AG09319 (cell line): ENCODE measurements around the gene UNC13B.

Experiments used
- DNase-seq: peaks from one replicate; pipeline ENCODE4 v3.0.0-alpha.2; 2010; ENCODE audit warnings: low read depth; ENCODE audit errors: extremely low read depth
- TF ChIP-seq, protein P1 (sequence below): IDR thresholded peaks from 2 replicates; pipeline ENCODE4 v1.5.1; 2011; ENCODE audit warnings: low read depth, mild to moderate bottlenecking, inconsistent platforms, low read length, moderate library complexity

UNC13B gene

DNA sequence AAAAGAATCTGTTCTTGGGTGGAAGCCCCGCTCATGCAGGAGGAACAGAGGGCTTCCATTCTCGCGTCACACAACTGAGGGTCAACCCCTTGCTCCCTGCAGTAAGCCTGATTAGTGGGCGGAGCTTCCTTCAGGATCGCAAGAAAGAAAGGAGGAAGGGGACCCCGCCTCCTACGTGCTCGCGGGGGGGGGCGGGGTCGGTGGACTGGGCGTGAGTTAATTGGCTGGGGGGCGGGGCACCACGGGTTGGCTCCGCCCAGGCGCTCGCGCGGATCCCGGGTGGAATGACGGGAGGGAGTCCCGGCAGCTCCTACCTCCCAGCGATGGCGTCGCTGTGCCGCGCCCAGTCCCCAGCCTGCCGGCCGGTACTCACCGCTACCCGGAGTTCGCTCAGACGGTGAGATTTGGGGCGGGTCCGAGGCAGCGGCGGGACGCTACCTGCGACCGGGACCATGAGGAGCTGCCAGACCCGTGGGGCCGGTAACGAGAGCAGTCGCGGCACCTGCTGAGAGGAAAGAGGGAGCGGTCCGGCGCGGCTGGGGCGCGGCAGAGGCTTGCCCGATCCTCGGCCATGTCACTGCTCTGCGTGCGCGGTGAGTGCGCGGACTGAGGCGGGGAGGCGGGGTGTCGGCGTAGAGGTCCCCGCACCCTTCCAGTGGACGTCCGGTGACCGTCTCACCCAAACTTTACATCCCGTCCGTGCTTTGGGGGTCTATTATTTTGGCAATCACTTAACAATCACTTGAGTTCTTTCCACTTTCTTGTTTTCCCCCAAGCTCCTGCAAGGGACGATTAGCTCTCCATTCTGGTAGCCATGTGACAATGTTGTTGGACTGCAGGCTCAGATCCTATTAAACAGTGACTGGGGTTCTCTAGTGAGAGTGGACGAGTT, at the start of gene UNC13B:
Gene UNC13B, plus strand, starts transcription at position 297 of the 892 bp plus-strand sequence. Its CDS starts 275 bp downstream, at position 572.
- DNase-seq = peak; percentile 87
- TF ChIP-seq, protein P1, sequence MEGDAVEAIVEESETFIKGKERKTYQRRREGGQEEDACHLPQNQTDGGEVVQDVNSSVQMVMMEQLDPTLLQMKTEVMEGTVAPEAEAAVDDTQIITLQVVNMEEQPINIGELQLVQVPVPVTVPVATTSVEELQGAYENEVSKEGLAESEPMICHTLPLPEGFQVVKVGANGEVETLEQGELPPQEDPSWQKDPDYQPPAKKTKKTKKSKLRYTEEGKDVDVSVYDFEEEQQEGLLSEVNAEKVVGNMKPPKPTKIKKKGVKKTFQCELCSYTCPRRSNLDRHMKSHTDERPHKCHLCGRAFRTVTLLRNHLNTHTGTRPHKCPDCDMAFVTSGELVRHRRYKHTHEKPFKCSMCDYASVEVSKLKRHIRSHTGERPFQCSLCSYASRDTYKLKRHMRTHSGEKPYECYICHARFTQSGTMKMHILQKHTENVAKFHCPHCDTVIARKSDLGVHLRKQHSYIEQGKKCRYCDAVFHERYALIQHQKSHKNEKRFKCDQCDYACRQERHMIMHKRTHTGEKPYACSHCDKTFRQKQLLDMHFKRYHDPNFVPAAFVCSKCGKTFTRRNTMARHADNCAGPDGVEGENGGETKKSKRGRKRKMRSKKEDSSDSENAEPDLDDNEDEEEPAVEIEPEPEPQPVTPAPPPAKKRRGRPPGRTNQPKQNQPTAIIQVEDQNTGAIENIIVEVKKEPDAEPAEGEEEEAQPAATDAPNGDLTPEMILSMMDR = peak; percentile 27; the same call in 1 of the 2 replicates

DNA sequence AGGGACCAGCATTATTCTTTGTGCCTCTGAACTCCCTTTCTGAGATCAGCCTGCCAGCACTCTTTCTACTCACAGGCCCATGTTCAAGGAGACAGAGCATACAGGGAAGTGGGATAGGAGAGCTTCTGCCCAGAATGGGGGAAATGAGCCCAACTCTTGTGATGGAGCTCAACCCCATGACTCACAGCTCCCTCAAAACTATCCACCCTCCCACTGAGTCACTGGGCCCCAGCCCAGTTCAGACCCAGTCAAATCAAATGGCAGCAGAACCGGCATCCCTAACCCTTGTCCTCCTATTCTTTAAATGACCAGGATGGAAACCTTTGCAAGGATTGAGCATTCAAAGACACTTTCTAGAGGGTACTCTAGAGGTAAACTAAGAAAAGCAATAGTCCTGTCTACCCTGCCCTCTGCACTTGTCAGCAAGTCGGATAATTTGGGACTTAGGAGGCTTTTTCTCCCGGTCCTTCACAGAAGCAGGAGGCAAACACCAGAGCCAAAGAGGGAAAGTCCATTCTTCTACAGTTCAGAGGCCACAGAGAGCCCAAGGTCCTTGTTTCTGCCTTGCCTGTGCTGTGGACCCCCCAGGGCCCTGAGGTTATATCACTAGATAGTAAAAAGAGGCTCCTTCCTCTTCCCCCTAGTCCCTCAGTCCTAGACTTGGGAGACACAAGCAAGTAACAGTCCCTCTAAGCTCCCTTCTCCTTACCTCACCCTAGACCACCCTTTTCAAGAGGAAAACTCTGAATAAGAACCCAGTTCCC, 49.4 kb upstream of the UNC13B start:
- TF ChIP-seq, protein P1 = no peak
- peak; percentile 48 for DNase-seq

DNA sequence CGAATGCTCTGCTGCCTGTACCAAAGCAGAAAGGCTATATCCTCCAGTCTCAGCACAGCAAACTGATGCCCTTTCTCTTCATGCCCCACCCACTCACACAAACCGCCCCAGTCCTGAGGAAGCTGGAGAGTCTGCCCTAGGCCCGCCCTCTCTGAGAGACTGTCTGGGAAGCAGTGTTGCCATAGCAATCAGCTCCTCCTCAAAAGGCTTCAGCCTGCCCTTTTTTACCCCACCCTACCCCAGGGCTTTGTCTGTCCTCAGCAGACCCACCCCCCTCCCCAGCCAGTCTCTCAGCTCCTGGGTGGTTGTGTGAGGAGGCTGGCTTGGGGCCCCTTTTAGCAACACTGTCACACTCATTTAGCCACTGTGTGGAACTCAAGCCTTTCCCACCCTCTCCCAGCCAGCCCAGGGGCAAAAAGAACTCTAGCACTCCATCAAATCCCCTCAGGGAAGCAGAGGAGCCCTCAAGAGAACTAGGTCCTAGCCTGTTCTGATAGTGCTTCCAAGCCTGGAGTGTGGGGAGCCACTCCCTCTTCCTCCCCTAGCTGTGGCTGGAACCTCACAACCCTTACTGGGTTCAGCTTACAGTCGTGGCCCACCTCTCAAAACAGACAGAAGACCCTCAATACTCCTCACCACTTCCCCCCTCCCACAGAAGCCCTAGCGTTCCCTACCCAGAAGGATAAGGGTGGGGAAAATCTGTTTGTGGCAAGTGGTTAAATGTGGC, 47.5 kb upstream of the UNC13B start:
- DNase-seq = peak; percentile 93
- TF ChIP-seq, protein P1 = no peak

DNA sequence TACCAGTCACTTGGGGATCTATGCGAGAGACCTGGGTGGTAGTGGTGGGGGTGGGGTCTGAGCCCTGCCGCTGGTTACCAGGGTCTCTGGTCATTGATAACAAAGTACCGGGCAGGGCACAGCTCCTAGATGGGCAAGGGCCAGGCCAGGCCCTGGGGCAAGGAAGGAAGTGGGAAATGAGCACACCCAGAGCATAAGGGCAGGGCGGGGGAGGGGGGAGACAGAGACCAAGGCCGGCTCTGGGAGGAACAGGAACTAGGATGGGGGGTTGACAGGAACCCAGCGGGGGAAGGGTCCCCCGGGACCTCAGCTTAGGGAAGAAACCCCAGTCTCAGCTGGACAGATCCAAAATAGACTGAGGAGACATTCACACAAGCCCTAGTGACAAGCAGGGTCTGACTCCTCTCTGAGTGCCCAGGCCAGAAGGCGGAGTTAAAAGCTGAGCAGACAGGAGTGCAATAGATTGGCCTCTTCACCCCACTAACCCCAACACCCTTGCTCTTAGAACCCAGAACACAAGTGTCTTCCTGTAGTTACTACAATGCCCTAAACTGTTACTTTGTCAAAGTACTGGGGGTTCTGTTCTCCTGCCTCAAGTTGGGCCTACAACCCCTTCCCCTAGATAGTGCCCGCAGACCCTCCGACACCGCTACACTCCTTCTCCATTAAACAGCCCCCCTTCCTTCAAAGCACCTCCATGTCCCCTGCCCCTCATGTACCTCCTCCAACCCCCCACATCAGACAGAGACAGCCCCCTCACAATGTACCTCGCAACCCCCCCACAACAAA, 46.8 kb upstream of the UNC13B start:
- TF ChIP-seq, protein P1 = no peak; the same call in 1 of the 2 replicates
- no peak for DNase-seq

DNA sequence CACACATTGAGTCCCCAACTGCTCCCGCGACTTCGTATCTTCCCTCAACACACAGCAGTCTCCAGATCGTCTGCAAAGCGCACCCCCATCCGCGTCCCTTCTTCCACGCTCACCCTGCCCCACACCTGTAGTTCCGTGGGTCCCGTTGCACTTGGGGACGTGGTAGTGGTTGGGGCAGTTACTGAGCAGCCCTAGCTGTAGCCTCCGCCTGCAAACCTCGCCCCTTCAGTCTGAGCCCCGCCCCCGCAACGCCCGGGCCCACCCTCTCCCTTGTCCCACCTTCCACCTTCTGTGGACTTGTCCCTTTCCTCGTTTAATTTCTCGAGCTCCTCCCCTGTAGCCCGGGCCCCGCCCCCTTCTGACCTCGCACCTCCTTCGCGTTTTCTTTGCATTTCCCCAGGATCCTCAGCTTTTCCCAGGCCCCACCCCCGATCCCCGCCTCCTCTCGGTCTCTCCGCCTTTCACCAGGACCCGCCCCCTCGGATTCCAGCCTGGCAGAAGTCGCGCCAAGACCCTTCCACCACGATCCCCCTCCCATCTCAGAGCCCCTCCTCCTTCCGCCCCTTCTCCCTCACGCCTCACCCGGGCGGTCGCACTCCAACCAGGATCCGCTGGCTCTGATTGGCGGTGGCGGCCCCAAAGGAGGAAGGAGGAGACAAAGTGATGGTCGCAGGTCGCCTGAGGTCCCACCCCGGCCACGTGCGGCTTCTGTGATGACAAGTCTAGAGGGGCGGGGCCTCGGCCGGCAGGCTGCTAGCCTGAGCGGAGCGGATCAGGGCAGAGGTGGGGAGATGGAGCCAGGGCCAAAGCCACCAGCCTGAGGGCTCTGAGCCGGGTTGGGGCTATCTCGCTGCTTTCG, 45.9 kb upstream of the UNC13B start, which contains the start of gene ATOSB:
Gene ATOSB, minus strand, starts transcription at position 183 of the 859 bp plus-strand sequence. CDS start 7,588 bp downstream, outside the sequence.
- TF ChIP-seq, protein P1 = no peak
- peak; percentile 90 for DNase-seq

DNA sequence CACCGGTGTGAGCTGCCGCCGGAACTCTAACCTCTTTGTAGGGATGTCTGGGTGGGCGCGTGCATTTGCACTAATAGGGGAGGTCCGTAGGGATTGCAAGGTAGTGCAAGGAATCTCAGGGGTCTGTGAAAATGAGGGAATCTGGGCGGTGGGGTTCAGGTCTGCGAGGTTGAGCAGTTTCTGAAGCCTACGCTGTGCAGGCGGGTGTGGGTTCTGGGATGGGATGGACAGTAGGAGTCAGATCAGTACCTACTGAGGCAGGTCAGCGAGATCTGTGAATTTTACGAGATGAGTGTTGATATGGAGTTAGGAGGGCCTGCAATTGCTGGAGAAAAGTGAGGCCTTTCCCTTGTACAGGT, 45.3 kb upstream of the UNC13B start:
- DNase-seq = no peak
- TF ChIP-seq, protein P1 = no peak
